OCI-LY7 (cell line): ENCODE results near the gene ASIC3. TPM values are rescaled to one million over a fixed set of nuclear protein-coding genes. Genes with fewer than 3 reads are reported as not detected.

Experiments used
- BruUV-seq: library from RNA; stranded (reverse); fragments of 400-500 nt; replicated peaks from 2 replicates; lab custom pipeline; 2021; lab: Mats Ljungman, UMichigan
- CTCF ChIA-PET: fragments of 300-600 bp; sonication (Branson Sonifier 250); formaldehyde crosslinking; loops from one replicate; lab custom pipeline; 2022; ENCODE audit warnings: antibody characterized with exemption; ENCODE audit not compliant: unreplicated experiment; lab: Charles Lee
- POLR2A ChIA-PET: fragments of 300-600 bp; sonication (Branson Sonifier 250); formaldehyde crosslinking; loops from one replicate; lab custom pipeline; 2022; ENCODE audit warnings: antibody characterized with exemption; lab: Charles Lee
- DNase-seq: peaks from one replicate; pipeline ENCODE4 v3.0.0-alpha.2; 2015; ENCODE audit warnings: low spot score
- H2AFZ ChIP-seq: fragments of 200-600 bp; sonication (generic), shearing (Covaris generic); 2 replicates; pipeline ENCODE4 v1.6.1; 2014; ENCODE audit warnings: mild to moderate bottlenecking, antibody characterized with exemption, low read length, moderate library complexity
- H3K27ac ChIP-seq: fragments of 200-600 bp; sonication (generic); 2 replicates; pipeline ENCODE4 v1.5.1; 2014; ENCODE audit warnings: mixed run types, low read depth, mild to moderate bottlenecking, moderate library complexity, low read length, inconsistent platforms; ENCODE audit not compliant: poor library complexity, severe bottlenecking
- H3K36me3 ChIP-seq: fragments of 200-600 bp; sonication (generic); 2 replicates; pipeline ENCODE4 v1.6.1; 2014; ENCODE audit warnings: mild to moderate bottlenecking, antibody characterized with exemption, low read length, moderate library complexity, mixed read lengths; ENCODE audit not compliant: insufficient read depth
- H3K4me1 ChIP-seq: fragments of 200-600 bp; sonication (generic); 2 replicates; pipeline ENCODE4 v1.5.1; 2014; ENCODE audit warnings: mild to moderate bottlenecking, low read length; ENCODE audit not compliant: insufficient read depth, poor library complexity, severe bottlenecking
- H3K4me2 ChIP-seq: fragments of 200-600 bp; sonication (generic); 2 replicates; pipeline ENCODE4 v1.6.1; 2014; ENCODE audit warnings: mild to moderate bottlenecking, low read length
- H3K4me3 ChIP-seq: fragments of 200-600 bp; sonication (generic); 2 replicates; pipeline ENCODE4 v1.5.1; 2014; ENCODE audit warnings: mild to moderate bottlenecking, low read depth, low read length; ENCODE audit not compliant: poor library complexity, severe bottlenecking
- H3K79me2 ChIP-seq: fragments of 200-600 bp; sonication (generic); 2 replicates; pipeline ENCODE4 v1.6.1; 2016; ENCODE audit warnings: low read depth, mild to moderate bottlenecking, low read length, moderate library complexity, mixed read lengths; ENCODE audit not compliant: insufficient read depth
- H3K9me2 ChIP-seq: fragments of 200-600 bp; sonication (generic); 2 replicates; pipeline ENCODE4 v1.6.1; 2016; ENCODE audit warnings: mild to moderate bottlenecking, low read length, mixed read lengths; ENCODE audit not compliant: insufficient read depth
- H3K9me3 ChIP-seq: fragments of 200-600 bp; sonication (generic); 2 replicates; pipeline ENCODE4 v1.6.1; 2014; ENCODE audit warnings: mild to moderate bottlenecking, mixed run types, low read length, mixed read lengths
- H4K20me1 ChIP-seq: fragments of 200-600 bp; sonication (generic); 2 replicates; pipeline ENCODE4 v1.6.1; 2014; ENCODE audit warnings: mild to moderate bottlenecking, antibody characterized with exemption, low read length, moderate library complexity, mixed read lengths; ENCODE audit not compliant: insufficient read depth
- CTCF ChIP-seq: fragments of 200-600 bp; sonication (generic); conservative IDR thresholded peaks from 2 replicates; pipeline ENCODE4 v1.5.1; 2014; ENCODE audit warnings: mild to moderate bottlenecking, antibody characterized with exemption, low read length, moderate library complexity, mixed read lengths
- EZH2phosphoT487 ChIP-seq: fragments of 200-600 bp; sonication (generic); IDR thresholded peaks from 2 replicates; pipeline ENCODE4 v1.6.1; 2018; ENCODE audit warnings: low read depth, borderline replicate concordance, mild to moderate bottlenecking, mixed run types, antibody characterized with exemption, low read length, moderate library complexity, mixed read lengths
- intact Hi-C: fragments of 100-400 bp; cut with micrococcal nuclease; formaldehyde crosslinking; loops from one replicate; pipeline ENCODE4 v1.10.0; 2022; ENCODE audit not compliant: unreplicated experiment
- total RNA-seq, 2 experiments: library from RNA; depleted of rRNA in 1 of 2; stranded (reverse); fragments of >200 nt in 1 of 2; shearing (Covaris generic) in 1 of 2; gene quantifications; 2 replicates each; pipeline ENCODE4 v1.2.3, GENCODE V29; 2014 to 2022

Gene ASIC3
- total RNA-seq, 2 experiments from 2014 or later, result 3.3 to 14.8 TPM

DNA sequence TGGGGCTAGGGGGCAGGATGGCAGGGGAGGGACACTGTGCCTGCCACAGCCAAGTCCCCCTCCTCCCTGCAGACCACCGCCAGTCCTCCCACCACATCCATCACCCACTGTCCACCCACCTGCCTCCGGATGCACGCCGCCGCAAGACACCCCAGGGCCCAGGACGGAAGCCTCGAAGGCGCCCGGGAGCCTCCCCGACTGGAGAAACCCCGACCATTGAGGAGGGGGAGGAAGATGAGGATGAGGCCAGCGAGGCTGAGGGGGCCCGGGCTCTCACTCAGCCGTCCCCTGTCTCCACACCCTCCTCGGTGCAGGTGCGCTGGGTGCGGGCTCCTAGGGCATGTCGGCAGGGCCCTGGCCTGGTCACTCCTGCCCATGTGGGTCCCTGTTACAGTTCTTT, 16.1 kb downstream of the ASIC3 start:
- intact Hi-C loops, result no loop called here
- TF ChIP-seq EZH2phosphoT487, result no peak
- no peak for TF ChIP-seq CTCF
- H3K4me1 ChIP-seq, result peaks cover 16% of the 10 kb centered on the region
- no peaks in the 10 kb centered on the region for H3K9me2 ChIP-seq
- BruUV-seq, result no TSS peak
- CTCF ChIA-PET, result no interaction called here
- H3K9me3 ChIP-seq, result no peaks in the 10 kb centered on the region
- peaks cover 14% of the 10 kb centered on the region; the same call in 1 of the 2 replicates for H3K79me2 ChIP-seq
- no peak for DNase-seq
- peaks cover 46% of the 10 kb centered on the region for H3K36me3 ChIP-seq
- H3K27ac ChIP-seq, result no peak overlapping the region
- no peak overlapping the region for H3K4me3 ChIP-seq
- H4K20me1 ChIP-seq, result no peaks in the 10 kb centered on the region
- no peak overlapping the region for H2AFZ ChIP-seq
- POLR2A ChIA-PET, result no interaction called here
- no peak overlapping the region for H3K4me2 ChIP-seq

- no TSS peak for BruUV-seq
- intact Hi-C loops, result no loop called here
- TF ChIP-seq CTCF (no peak), EZH2phosphoT487 (no peak)
- H3K4me3 ChIP-seq, result no peak overlapping the region
- DNase-seq, result no peak
- no peak overlapping the region for H3K27ac ChIP-seq
- POLR2A ChIA-PET, result no interaction called here
- peaks cover 16% of the 10 kb centered on the region for H3K4me1 ChIP-seq
- no peaks in the 10 kb centered on the region for H4K20me1 ChIP-seq
- no peaks in the 10 kb centered on the region for H3K9me3 ChIP-seq
- H3K9me2 ChIP-seq, result no peaks in the 10 kb centered on the region
- CTCF ChIA-PET, result no interaction called here
- H3K4me2 ChIP-seq, result no peak overlapping the region
- no peak overlapping the region for H2AFZ ChIP-seq
- peaks cover 51% of the 10 kb centered on the region for H3K36me3 ChIP-seq
- H3K79me2 ChIP-seq, result peaks cover 12% of the 10 kb centered on the region; the same call in 1 of the 2 replicates
Measured at GRCh38 chr7:151064993-151065392, 16.7 kb downstream of the ASIC3 start.

GRCh38 chr7:151065516-151065915, 17.2 kb downstream of the ASIC3 start:
- no peaks in the 10 kb centered on the region for H4K20me1 ChIP-seq
- no TSS peak for BruUV-seq
- ChIA-PET CTCF (no interaction called here), POLR2A (no interaction called here)
- no peaks in the 10 kb centered on the region for H3K9me3 ChIP-seq
- peaks cover 7% of the 10 kb centered on the region; the same call in 1 of the 2 replicates for H3K79me2 ChIP-seq
- peaks cover 13% of the 10 kb centered on the region for H3K4me1 ChIP-seq
- H2AFZ ChIP-seq, result no peak overlapping the region
- TF ChIP-seq CTCF (no peak), EZH2phosphoT487 (no peak)
- H3K27ac ChIP-seq, result no peak overlapping the region
- H3K4me3 ChIP-seq, result no peak overlapping the region
- no peak overlapping the region for H3K4me2 ChIP-seq
- peaks cover 56% of the 10 kb centered on the region for H3K36me3 ChIP-seq
- intact Hi-C loops, result no loop called here
- DNase-seq, result no peak
- no peaks in the 10 kb centered on the region for H3K9me2 ChIP-seq
